ENCODE results near the gene ACTR3C.

The ACTR3C gene

DNA sequence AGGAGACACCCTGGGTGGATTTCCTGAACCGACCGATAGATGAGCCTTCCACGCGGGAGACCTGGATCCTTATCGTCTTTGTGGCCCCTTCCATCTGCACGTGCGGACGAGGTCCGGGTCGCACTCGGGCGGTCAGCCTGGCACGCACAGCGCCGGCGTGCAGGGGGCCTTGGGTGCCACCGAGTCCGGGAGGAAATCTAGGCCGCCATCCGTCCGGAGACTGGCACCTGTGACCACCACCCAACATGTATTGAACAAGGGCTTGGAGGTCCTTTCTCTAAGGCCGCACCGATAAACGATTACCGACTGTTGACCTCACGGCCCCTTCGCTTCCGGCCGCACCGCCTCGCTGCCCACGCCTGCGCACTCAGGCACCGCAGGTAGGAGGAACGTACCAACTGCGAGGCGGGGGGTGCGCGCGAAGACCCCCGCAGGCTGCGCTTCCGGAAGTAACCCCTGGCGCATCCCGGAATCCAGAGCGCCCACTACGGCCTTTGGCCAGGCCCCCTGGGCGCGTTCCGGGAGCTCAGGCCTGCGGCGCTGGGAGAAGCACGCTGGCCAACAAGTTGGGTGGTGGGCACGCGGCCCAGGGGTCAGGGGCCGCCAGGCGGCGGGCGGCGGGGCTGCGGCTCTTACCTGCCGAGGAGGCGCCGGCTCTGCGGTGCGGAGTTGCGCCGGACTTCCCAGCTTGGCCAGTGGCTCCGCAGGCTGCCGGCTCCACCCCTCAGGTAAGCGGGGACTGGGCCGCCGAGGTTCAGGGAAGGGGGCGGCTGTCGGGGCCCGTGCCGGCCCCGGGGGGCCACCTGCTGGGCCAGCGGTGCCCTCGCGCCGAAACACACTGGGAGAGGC lies at the start of gene ACTR3C, which contains the start of gene LRRC61:
ACTR3C (minus strand) TSS at position 713 of the 849 bp plus-strand sequence. CDS start 28,249 bp downstream, outside the sequence.
LRRC61 (plus strand) TSS at position 523 of the 849 bp plus-strand sequence. CDS start 13,507 bp downstream, outside the sequence.
- peak; percentile 15 for DNase-seq (ENCODE audit: low read depth)
- H3K4me3 ChIP-seq (ENCODE audit: low read depth, low read length) = peak within 1 kb of the TSS; percentile 66
- TF ChIP-seq CTCF (conservative IDR thresholded peaks at IDR 0.05; ENCODE audit: low read depth, low read length) = no peak

DNA sequence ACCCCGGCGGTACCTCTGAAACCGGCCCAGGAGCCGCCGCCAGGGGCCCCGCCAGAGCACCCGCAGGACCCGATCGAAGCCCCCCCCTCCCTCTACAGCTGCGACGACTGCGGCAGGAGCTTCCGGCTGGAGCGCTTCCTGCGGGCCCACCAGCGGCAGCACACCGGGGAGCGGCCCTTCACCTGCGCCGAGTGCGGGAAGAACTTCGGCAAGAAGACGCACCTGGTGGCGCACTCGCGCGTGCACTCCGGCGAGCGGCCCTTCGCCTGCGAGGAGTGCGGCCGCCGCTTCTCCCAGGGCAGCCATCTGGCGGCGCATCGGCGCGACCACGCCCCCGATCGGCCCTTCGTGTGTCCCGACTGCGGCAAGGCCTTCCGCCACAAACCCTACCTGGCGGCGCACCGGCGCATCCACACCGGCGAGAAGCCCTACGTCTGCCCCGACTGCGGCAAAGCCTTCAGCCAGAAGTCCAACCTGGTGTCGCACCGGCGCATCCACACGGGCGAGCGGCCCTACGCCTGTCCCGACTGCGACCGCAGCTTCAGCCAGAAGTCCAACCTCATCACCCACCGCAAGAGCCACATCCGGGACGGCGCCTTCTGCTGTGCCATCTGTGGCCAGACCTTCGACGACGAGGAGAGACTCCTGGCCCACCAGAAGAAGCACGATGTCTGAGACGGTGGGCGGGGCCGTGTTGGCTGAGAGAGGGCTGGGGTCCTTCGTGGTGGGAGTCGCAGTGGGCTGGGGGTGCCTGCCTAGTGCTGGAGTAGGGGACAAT lies 49.1 kb upstream of the ACTR3C start:
- H3K4me3 ChIP-seq (ENCODE audit: low read depth, low read length) = no peak overlapping the region
- DNase-seq (ENCODE audit: low read depth) = no peak
- TF ChIP-seq CTCF (conservative IDR thresholded peaks at IDR 0.05; ENCODE audit: low read depth, low read length) = no peak

GRCh38 chr7:150371996-150372270 lies 48.6 kb upstream of the ACTR3C start:
- DNase-seq (ENCODE audit: low read depth) = no peak
- no peak for TF ChIP-seq CTCF (conservative IDR thresholded peaks at IDR 0.05; ENCODE audit: low read depth, low read length)
- H3K4me3 ChIP-seq (ENCODE audit: low read depth, low read length) = no peak overlapping the region

DNA sequence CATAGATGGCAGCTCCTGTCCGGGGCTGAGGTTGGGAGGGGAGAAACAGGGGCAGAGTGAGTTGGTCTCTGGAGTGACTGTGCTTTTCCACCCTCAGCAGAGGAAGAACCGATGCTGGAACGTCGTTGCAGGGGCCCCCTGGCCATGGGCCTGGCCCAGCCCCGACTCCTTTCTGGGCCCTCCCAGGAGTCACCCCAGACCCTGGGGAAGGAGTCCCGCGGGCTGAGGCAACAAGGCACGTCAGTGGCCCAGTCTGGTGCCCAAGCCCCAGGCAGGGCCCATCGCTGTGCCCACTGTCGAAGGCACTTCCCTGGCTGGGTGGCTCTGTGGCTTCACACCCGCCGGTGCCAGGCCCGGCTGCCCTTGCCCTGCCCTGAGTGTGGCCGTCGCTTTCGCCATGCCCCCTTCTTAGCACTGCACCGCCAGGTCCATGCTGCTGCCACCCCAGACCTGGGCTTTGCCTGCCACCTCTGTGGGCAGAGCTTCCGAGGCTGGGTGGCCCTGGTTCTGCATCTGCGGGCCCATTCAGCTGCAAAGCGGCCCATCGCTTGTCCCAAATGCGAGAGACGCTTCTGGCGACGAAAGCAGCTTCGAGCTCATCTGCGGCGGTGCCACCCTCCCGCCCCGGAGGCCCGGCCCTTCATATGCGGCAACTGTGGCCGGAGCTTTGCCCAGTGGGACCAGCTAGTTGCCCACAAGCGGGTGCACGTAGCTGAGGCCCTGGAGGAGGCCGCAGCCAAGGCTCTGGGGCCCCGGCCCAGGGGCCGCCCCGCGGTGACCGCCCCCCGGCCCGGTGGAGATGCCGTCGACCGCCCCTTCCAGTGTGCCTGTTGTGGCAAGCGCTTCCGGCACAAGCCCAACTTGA lies 48.0 kb upstream of the ACTR3C start:
- no peak overlapping the region for H3K4me3 ChIP-seq (ENCODE audit: low read depth, low read length)
- no peak for TF ChIP-seq CTCF (conservative IDR thresholded peaks at IDR 0.05; ENCODE audit: low read depth, low read length)

GRCh38 chr7:150370612-150371071 lies 47.3 kb upstream of the ACTR3C start:
- no peak for TF ChIP-seq CTCF (conservative IDR thresholded peaks at IDR 0.05; ENCODE audit: low read depth, low read length)

More for the DNA sequence above, 48.0 kb upstream of the ACTR3C start:
- DNase-seq (ENCODE audit: low read depth) = no peak

DNA sequence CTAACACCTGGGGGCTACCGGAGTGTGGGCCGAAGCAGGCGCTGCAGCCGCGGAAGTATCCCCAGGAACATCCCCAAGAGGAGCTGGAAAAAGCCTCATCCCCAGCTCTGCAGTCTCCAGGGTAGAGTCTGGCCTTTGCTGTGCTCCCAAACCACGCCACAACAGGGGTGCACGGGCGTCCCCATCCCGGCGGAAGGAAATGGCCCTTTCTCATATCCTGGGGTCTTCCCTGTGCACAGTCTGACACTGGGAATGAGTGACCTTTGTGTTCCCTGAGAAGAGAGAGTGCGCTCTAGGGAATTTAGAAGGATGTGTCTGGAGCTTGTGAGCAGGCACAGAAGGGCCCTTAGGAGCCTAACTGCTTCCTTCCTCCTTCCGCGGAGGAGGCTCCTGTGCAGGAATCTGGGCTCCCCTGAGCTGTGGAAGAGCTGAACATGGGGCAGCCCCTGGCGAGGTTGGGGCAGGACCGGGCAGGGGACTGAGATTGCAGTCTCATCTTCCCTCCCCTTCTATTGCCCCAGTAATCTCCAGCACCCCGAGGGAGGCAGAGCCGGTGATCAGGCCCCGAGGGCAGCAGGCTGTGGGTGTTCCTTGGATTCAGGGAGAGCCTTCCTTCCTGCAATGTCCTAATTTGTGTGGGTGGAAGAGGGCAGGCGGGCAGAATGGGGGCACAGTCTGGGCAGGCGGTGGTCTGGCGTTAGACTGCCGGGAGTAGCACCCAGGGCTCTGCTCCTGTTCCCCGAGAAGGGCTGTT lies 46.6 kb upstream of the ACTR3C start:
- DNase-seq (ENCODE audit: low read depth) = no peak
- H3K4me3 ChIP-seq (ENCODE audit: low read depth, low read length) = peak overlapping the region; percentile 82
- no peak for TF ChIP-seq CTCF (conservative IDR thresholded peaks at IDR 0.05; ENCODE audit: low read depth, low read length)

More at GRCh38 chr7:150370612-150371071, 47.3 kb upstream of the ACTR3C start:
- peak; percentile 61 for DNase-seq (ENCODE audit: low read depth)
- H3K4me3 ChIP-seq (ENCODE audit: low read depth, low read length) = no peak overlapping the region

Data from choroid plexus epithelial cell (primary cell).